SK-N-MC (cell line): ENCODE results near the gene LINC00632.

Source experiments
- DNase-seq: peaks from one replicate; pipeline ENCODE4 v3.0.0-alpha.2; 2011; ENCODE audit warnings: low read depth, low spot score
- H3K27ac ChIP-seq: fragments of 200-600 bp; sonication (generic); 2 replicates; pipeline ENCODE4 v1.5.1; 2016; ENCODE audit warnings: mixed run types
- H3K36me3 ChIP-seq: fragments of 200-600 bp; sonication (generic); 2 replicates; pipeline ENCODE4 v1.6.1; 2017; ENCODE audit warnings: antibody characterized with exemption, low read length, mixed read lengths; ENCODE audit not compliant: insufficient read depth
- H3K4me3 ChIP-seq: fragments of 200-600 bp; sonication (generic); 2 replicates; pipeline ENCODE4 v1.5.1; 2016
- H3K9ac ChIP-seq: fragments of 200-600 bp; sonication (generic); 2 replicates; pipeline ENCODE4 v1.8.0; 2017; ENCODE audit warnings: mixed run types, mixed read lengths; ENCODE audit not compliant: insufficient read length
- H3K9me3 ChIP-seq: fragments of 200-600 bp; sonication (generic); 2 replicates; pipeline ENCODE4 v1.6.1; 2017; ENCODE audit warnings: low read depth, mild to moderate bottlenecking, antibody characterized with exemption, low read length, moderate library complexity, mixed read lengths
- EZH2 ChIP-seq: fragments of 200-600 bp; sonication (generic); IDR thresholded peaks from one replicate; pipeline ENCODE4 v1.6.1; 2017; ENCODE audit warnings: antibody characterized with exemption
- FOXP2 ChIP-seq: optimal IDR thresholded peaks from 2 replicates; pipeline ENCODE3; 2011; ENCODE audit warnings: mild to moderate bottlenecking, moderate library complexity; ENCODE audit not compliant: insufficient read depth; ENCODE audit errors: extremely low read length, control extremely low read depth
- POLR2AphosphoS5 ChIP-seq: IDR thresholded peaks from 2 replicates; pipeline ENCODE4 v1.6.1; 2012; ENCODE audit warnings: mild to moderate bottlenecking, low read depth, low read length, borderline replicate concordance

LINC00632 gene

DNA sequence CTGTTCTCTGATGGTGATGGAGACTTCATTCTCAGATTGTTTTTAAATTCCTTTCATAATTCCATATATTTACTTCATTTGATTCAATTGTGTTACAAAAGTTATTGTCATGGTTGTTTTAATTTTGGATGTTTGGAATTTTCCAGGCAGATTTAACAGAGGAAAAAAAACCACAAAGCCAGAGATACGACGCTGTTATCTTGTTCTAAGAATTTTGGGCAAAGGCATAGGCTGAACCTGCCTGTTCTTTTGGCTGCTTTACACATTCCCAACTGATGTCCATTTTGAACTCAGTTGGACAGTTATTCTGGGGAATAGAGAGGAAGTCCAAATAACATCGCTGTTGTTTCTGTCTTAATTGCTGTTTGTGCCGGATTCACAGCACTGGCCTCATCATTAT is 65.7 kb downstream of the LINC00632 start:
- Histone ChIP-seq H3K36me3 (peaks cover 7% of the 10 kb centered on the region; the same call in 1 of the 2 replicates), H3K9ac (no peak overlapping the region), H3K27ac (no peak overlapping the region), H3K4me3 (no peak overlapping the region), H3K9me3 (no peaks in the 10 kb centered on the region)
- DNase-seq, result no peak
- TF ChIP-seq EZH2 (no peak), FOXP2 (no peak), POLR2AphosphoS5 (no peak)

DNA sequence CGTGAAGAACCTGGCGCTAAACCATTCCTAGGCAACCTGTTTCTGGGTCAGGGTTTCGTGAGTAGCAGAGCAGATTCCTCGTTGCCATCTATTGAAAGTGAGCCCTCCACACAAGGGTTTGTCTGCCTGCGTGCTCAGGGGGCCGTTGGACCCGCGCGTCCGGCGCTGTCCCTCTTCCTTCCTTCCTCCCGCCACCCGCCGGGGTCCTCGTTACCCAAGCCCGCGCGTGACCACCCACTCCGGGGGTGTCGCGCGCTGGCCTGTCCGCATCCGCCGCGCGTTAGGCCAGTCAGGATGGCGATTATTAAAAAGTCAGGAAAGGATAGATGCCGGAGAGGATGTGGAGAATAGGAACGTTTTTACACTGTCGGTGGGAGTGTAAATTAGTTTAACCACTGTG is 66.8 kb downstream of the LINC00632 start:
- TF ChIP-seq FOXP2 (no peak), EZH2 (no peak), POLR2AphosphoS5 (no peak)

DNA sequence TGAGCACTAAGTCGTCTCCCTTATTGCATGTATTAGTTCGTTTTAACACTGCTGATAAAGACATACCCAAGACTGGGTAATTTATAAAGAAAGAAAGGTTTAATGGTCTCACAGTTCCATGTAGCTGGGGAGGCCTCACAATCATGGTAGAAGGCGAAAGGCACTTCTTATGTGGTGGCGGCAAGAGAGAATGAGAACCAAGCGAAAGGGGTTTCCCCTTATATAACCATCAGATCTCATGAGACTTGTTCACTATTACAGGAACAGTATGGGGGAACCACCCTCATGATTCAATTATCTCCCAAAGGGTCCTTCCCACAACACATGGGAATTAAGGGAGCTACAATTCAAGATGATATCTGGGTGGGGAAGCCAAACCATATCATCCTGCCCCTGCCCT is 85.1 kb downstream of the LINC00632 start:
- DNase-seq, result no peak
- TF ChIP-seq EZH2 (no peak), FOXP2 (no peak), POLR2AphosphoS5 (no peak)

More for the DNA sequence above, 66.8 kb downstream of the LINC00632 start:
- no peak for DNase-seq
- H3K4me3 ChIP-seq, result no peak overlapping the region
- peaks cover 7% of the 10 kb centered on the region; the same call in 1 of the 2 replicates for H3K36me3 ChIP-seq
- H3K9me3 ChIP-seq, result no peaks in the 10 kb centered on the region
- no peak overlapping the region for H3K9ac ChIP-seq
- H3K27ac ChIP-seq, result no peak overlapping the region

DNA sequence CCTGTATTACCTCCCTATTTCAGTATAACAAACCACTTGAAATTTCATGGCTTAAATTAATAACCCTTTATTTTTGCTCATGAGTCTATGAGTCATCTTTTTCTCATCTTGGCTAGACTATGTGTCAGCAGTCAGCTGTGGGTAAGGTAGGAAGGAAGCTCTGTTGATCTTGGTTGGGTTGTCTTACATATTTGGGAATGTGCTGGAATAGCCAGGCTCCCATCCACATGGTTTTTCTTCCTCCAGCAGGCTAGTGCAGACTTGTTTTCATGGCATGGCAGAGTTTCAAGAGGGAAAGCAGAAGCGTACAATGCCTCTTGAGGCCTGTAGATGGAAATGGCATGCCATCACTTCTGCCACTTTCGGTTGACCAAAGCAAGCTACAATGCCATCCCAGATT is 89.7 kb downstream of the LINC00632 start:
- no peak for DNase-seq
- no peak for TF ChIP-seq FOXP2
- TF ChIP-seq EZH2, result no peak
- TF ChIP-seq POLR2AphosphoS5, result no peak
- H3K4me3 ChIP-seq, result no peak overlapping the region
- H3K27ac ChIP-seq, result no peak overlapping the region
- H3K9ac ChIP-seq, result no peak overlapping the region
- H3K9me3 ChIP-seq, result no peaks in the 10 kb centered on the region
- no peaks in the 10 kb centered on the region for H3K36me3 ChIP-seq

More for the DNA sequence above, 85.1 kb downstream of the LINC00632 start:
- Histone ChIP-seq H3K36me3 (no peaks in the 10 kb centered on the region), H3K9me3 (no peaks in the 10 kb centered on the region), H3K9ac (no peak overlapping the region), H3K27ac (no peak overlapping the region), H3K4me3 (no peak overlapping the region)

DNA sequence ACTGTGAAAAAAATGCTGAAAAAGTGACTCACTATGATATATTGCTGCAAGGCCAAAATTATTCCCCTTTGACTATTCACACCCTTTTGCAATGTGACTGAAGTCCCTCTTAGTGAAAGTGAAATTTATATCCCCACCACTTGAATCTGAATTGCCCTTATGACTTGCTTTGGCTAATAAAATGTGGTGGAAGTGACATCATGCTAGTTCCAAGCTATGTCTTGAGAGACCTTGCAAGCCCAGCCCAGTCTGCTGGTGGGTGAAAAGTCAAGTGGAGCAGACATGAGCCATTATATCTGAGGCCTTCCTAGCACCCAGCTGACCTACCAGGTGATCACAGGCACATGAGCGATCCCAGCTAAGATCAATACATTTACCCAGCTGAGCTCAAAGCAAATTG is 94.7 kb downstream of the LINC00632 start:
- DNase-seq, result no peak
- Histone ChIP-seq H3K9ac (no peak overlapping the region), H3K36me3 (no peaks in the 10 kb centered on the region), H3K27ac (no peak overlapping the region), H3K9me3 (no peaks in the 10 kb centered on the region), H3K4me3 (no peak overlapping the region)
- TF ChIP-seq FOXP2 (no peak), POLR2AphosphoS5 (no peak), EZH2 (no peak)

DNA sequence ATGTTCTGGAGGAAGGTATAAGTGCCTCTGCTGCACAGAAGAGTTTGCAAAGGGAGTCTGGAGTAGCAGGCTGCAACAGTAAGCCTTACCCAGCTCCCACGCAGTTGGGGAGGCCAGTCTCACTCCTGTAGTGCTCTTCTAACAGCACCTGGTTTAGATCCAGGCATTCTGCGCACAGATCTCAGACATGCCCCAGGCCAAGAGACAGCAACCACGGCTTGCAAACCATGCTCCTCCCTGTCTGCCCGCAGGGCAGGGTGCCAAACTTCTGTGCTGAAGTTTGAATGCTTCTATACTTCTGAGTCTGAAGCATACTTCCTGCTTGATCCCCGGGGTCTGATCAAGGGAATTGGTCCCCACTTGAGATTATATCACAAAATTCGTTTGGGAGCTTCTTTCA is 106.3 kb downstream of the LINC00632 start:
- H3K9ac ChIP-seq, result no peak overlapping the region
- TF ChIP-seq FOXP2, result no peak
- TF ChIP-seq EZH2, result no peak
- TF ChIP-seq POLR2AphosphoS5, result no peak
- H3K27ac ChIP-seq, result no peak overlapping the region
- H3K36me3 ChIP-seq, result no peaks in the 10 kb centered on the region
- DNase-seq, result peak; percentile 47
- H3K9me3 ChIP-seq, result peaks cover 3% of the 10 kb centered on the region; the same call in 1 of the 2 replicates
- H3K4me3 ChIP-seq, result peak overlapping the region; percentile 28; the same call in 1 of the 2 replicates

DNA sequence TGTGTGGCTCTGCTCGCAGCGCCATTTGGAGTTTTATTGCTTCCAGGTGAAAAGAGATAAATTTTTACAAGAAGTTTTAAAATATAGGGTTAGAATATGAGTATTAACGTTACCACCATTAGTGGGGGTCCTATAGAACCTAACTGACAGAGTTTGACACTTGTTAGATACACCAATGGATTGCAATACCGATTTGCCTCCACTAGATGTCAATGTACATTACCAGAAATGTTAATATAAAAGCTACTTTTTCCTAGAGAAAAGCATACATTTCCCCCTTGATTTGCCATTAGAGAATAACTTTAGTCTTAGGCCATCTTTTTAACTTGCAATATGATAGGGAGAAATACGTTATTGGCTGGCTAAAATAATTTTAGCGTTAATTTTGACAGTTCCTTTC is 108.4 kb downstream of the LINC00632 start:
- H3K9ac ChIP-seq, result no peak overlapping the region
- no peak overlapping the region for H3K4me3 ChIP-seq
- peaks cover 2% of the 10 kb centered on the region; the same call in 1 of the 2 replicates for H3K9me3 ChIP-seq
- TF ChIP-seq FOXP2 (no peak), POLR2AphosphoS5 (no peak), EZH2 (no peak)
- H3K27ac ChIP-seq, result no peak overlapping the region
- DNase-seq, result no peak
- H3K36me3 ChIP-seq, result no peaks in the 10 kb centered on the region

DNA sequence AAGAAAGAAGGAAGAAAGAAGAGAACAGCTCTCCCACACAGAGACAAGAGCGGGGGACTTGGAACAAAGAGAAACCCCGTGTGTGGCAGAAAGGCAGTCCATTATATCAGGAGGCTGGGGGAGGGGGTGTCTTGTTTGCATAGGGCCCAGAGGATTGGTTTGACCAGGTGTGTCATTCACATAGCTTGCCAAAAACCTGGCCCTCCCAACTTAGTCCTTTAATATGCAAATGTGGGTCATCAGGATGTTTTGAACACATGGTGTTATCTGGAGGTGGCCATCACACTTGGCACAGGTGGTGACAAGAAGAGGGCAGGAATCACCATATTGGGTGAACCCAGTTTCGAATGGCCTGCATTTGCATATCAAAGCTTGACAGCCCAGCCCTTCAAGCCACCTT is 111.7 kb downstream of the LINC00632 start:
- H3K9ac ChIP-seq, result no peak overlapping the region
- no peaks in the 10 kb centered on the region for H3K36me3 ChIP-seq
- H3K27ac ChIP-seq, result no peak overlapping the region
- TF ChIP-seq POLR2AphosphoS5, result no peak
- TF ChIP-seq EZH2, result no peak
- no peak for TF ChIP-seq FOXP2
- H3K9me3 ChIP-seq, result no peaks in the 10 kb centered on the region
- H3K4me3 ChIP-seq, result no peak overlapping the region
- DNase-seq, result no peak

DNA sequence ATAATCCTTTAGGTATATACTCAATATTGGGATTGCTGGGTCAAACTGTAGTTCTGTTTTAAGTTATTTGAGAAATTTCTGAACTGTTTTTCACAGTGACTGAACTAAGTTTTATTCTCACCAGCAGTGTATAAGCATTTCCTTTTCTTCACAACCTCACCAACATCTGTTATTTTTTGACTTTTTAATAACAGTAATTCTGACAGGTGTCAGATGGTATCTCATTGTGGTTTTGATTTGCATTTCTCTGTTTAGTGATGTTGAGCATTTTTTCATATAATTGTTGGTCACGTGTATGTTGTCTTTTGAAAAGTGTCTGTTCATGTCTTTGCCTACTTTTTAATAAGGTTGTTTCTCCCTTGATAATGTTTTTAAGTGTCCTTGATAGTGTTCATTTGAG is 112.6 kb downstream of the LINC00632 start:
- Histone ChIP-seq H3K9me3 (no peaks in the 10 kb centered on the region), H3K36me3 (no peaks in the 10 kb centered on the region), H3K4me3 (no peak overlapping the region), H3K27ac (no peak overlapping the region), H3K9ac (no peak overlapping the region)
- DNase-seq, result no peak
- TF ChIP-seq POLR2AphosphoS5 (no peak), FOXP2 (no peak), EZH2 (no peak)

DNA sequence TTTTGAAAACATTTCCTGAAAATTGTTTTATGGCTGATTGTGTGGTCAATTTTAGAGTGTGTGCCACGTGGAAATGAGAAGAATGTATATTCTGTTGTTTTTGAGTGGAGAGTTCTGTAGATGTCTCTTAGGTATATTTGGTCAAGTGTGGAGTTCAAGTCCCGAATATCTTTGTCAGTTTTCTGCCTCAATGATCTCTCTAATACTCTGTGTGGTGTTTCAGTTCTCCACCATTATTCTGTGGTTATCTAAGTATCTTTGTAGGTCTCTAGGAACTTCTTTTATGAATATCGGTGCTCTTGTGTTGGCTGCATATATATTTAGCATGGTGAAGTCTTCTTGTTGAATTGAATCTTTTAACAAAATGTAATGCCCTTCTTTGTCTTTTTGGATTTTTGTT is 113.3 kb downstream of the LINC00632 start:
- Histone ChIP-seq H3K27ac (no peak overlapping the region), H3K36me3 (no peaks in the 10 kb centered on the region), H3K9me3 (no peaks in the 10 kb centered on the region), H3K9ac (no peak overlapping the region), H3K4me3 (no peak overlapping the region)
- no peak for TF ChIP-seq EZH2
- TF ChIP-seq POLR2AphosphoS5, result no peak
- TF ChIP-seq FOXP2, result no peak
- DNase-seq, result no peak
